ENCODE measurements around the gene CCDC85C.

CCDC85C gene

GRCh38 chr14:99628887-99629618, 25.0 kb upstream of the CCDC85C start:
- peak; percentile 45 to 52 for DNase-seq

- DNase-seq: no peak
Measured at GRCh38 chr14:99627510-99628381, 23.7 kb upstream of the CCDC85C start.

- DNase-seq: no peak
Measured at GRCh38 chr14:99627100-99627499, 23.1 kb upstream of the CCDC85C start.

GRCh38 chr14:99626041-99626648, 22.1 kb upstream of the CCDC85C start:
- DNase-seq: no peak

GRCh38 chr14:99625476-99625875, 21.5 kb upstream of the CCDC85C start:
- no peak for DNase-seq

GRCh38 chr14:99624971-99625370, 21.0 kb upstream of the CCDC85C start:
- DNase-seq: no peak

- DNase-seq: no peak
Measured at GRCh38 chr14:99624024-99624423, 20.0 kb upstream of the CCDC85C start.

- no peak for DNase-seq
Measured at GRCh38 chr14:99621948-99622347, 17.9 kb upstream of the CCDC85C start.

- DNase-seq: no peak
Measured at GRCh38 chr14:99619835-99620834, 16.1 kb upstream of the CCDC85C start.

- DNase-seq: no peak
Measured at GRCh38 chr14:99616832-99617800, 13.1 kb upstream of the CCDC85C start.

GRCh38 chr14:99615497-99616157, 11.6 kb upstream of the CCDC85C start:
- no peak for DNase-seq

- DNase-seq: no peak
Measured at GRCh38 chr14:99612738-99613330, 8.8 kb upstream of the CCDC85C start.

GRCh38 chr14:99612071-99612737, 8.2 kb upstream of the CCDC85C start:
- DNase-seq: no peak

- no peak for DNase-seq
Measured at GRCh38 chr14:99611646-99612045, 7.6 kb upstream of the CCDC85C start.

GRCh38 chr14:99609245-99610170, 5.5 kb upstream of the CCDC85C start:
- peak in 1 of 2 donors; percentile 28 for DNase-seq

- no peak for DNase-seq
Measured at GRCh38 chr14:99608591-99608990, 4.6 kb upstream of the CCDC85C start.

- no peak for DNase-seq
Measured at GRCh38 chr14:99606359-99606758, 2.4 kb upstream of the CCDC85C start.

GRCh38 chr14:99605299-99605961, 1.4 kb upstream of the CCDC85C start:
- peak; percentile 81 to 82 for DNase-seq

Measured in activated CD4-positive, alpha-beta T cell treated with anti-CD3 and anti-CD28 coated beads for 4 hours (primary cell).